ENCODE results near the gene P2RX4. TPM values are rescaled to one million over a fixed set of nuclear protein-coding genes. Genes with fewer than 3 reads are reported as not detected.

The P2RX4 gene
- total RNA-seq, 2 experiments from 2014 or later, result 10.8 to 17.7 TPM

GRCh38 chr12:121264135-121264534 lies 54.2 kb downstream of the P2RX4 start:
- BruUV-seq (replicated peaks), result no TSS peak
- no peak for DNase-seq (ENCODE audit: low spot score)
- Histone ChIP-seq H4K20me1 (ENCODE audit: insufficient read depth, low read length) (no peaks in the 10 kb centered on the region), H3K27ac (ENCODE audit: low read depth, low read length, poor library complexity, severe bottlenecking) (no peak overlapping the region), H3K9me3 (ENCODE audit: low read length) (no peaks in the 10 kb centered on the region), H2AFZ (ENCODE audit: low read length) (no peak overlapping the region), H3K9me2 (ENCODE audit: insufficient read depth, low read length) (no peaks in the 10 kb centered on the region), H3K4me3 (ENCODE audit: low read depth, low read length, poor library complexity, severe bottlenecking) (no peak overlapping the region), H3K4me1 (ENCODE audit: insufficient read depth, low read length, poor library complexity, severe bottlenecking) (no peaks in the 10 kb centered on the region), H3K36me3 (ENCODE audit: insufficient read depth, low read length) (peaks cover 56% of the 10 kb centered on the region), H3K4me2 (ENCODE audit: low read length) (no peak overlapping the region), H3K79me2 (ENCODE audit: insufficient read depth, low read depth, low read length) (no peaks in the 10 kb centered on the region)
- intact Hi-C loops (cut with micrococcal nuclease; ENCODE audit: unreplicated experiment), result no loop called here
- TF ChIP-seq EZH2phosphoT487 (IDR thresholded peaks at IDR 0.05; ENCODE audit: borderline replicate concordance, low read depth, low read length), result no peak
- no peak for TF ChIP-seq CTCF (conservative IDR thresholded peaks at IDR 0.05; ENCODE audit: low read length)
- ChIA-PET POLR2A (no interaction called here), CTCF (ENCODE audit: unreplicated experiment) (no interaction called here)

GRCh38 chr12:121264951-121265515 lies 55.1 kb downstream of the P2RX4 start:
- no peak overlapping the region for H3K4me2 ChIP-seq (ENCODE audit: low read length)
- H3K27ac ChIP-seq (ENCODE audit: low read depth, low read length, poor library complexity, severe bottlenecking), result no peak overlapping the region
- H3K79me2 ChIP-seq (ENCODE audit: insufficient read depth, low read depth, low read length), result no peaks in the 10 kb centered on the region
- no peaks in the 10 kb centered on the region for H3K9me2 ChIP-seq (ENCODE audit: insufficient read depth, low read length)
- no peak for DNase-seq (ENCODE audit: low spot score)
- TF ChIP-seq CTCF (conservative IDR thresholded peaks at IDR 0.05; ENCODE audit: low read length), result no peak
- TF ChIP-seq EZH2phosphoT487 (IDR thresholded peaks at IDR 0.05; ENCODE audit: borderline replicate concordance, low read depth, low read length), result no peak
- BruUV-seq (replicated peaks), result no TSS peak
- peaks cover 57% of the 10 kb centered on the region for H3K36me3 ChIP-seq (ENCODE audit: insufficient read depth, low read length)
- no peak overlapping the region for H2AFZ ChIP-seq (ENCODE audit: low read length)
- H3K4me1 ChIP-seq (ENCODE audit: insufficient read depth, low read length, poor library complexity, severe bottlenecking), result no peaks in the 10 kb centered on the region
- ChIA-PET POLR2A (interaction anchor here (1.1 kb wide), 1 partner anchor 12 kb away, joined by 3 read pairs; no protein-coding TSS in a partner anchor), CTCF (ENCODE audit: unreplicated experiment) (no interaction called here)
- H3K4me3 ChIP-seq (ENCODE audit: low read depth, low read length, poor library complexity, severe bottlenecking), result no peak overlapping the region
- no peaks in the 10 kb centered on the region for H4K20me1 ChIP-seq (ENCODE audit: insufficient read depth, low read length)
- intact Hi-C loops (cut with micrococcal nuclease; ENCODE audit: unreplicated experiment), result no loop called here
- no peaks in the 10 kb centered on the region for H3K9me3 ChIP-seq (ENCODE audit: low read length)

- intact Hi-C loops (cut with micrococcal nuclease; ENCODE audit: unreplicated experiment), result no loop called here
- H3K79me2 ChIP-seq (ENCODE audit: insufficient read depth, low read depth, low read length), result no peaks in the 10 kb centered on the region
- BruUV-seq (replicated peaks), result no TSS peak
- ChIA-PET CTCF (ENCODE audit: unreplicated experiment) (no interaction called here), POLR2A (interaction anchor here (1.1 kb wide), 1 partner anchor 20 kb away, joined by 3 read pairs; no protein-coding TSS in a partner anchor)
- no peak for DNase-seq (ENCODE audit: low spot score)
- no peaks in the 10 kb centered on the region for H4K20me1 ChIP-seq (ENCODE audit: insufficient read depth, low read length)
- peaks cover 55% of the 10 kb centered on the region for H3K36me3 ChIP-seq (ENCODE audit: insufficient read depth, low read length)
- no peak overlapping the region for H2AFZ ChIP-seq (ENCODE audit: low read length)
- H3K4me1 ChIP-seq (ENCODE audit: insufficient read depth, low read length, poor library complexity, severe bottlenecking), result no peaks in the 10 kb centered on the region
- H3K9me2 ChIP-seq (ENCODE audit: insufficient read depth, low read length), result no peaks in the 10 kb centered on the region
- TF ChIP-seq CTCF (conservative IDR thresholded peaks at IDR 0.05; ENCODE audit: low read length) (no peak), EZH2phosphoT487 (IDR thresholded peaks at IDR 0.05; ENCODE audit: borderline replicate concordance, low read depth, low read length) (no peak)
- no peaks in the 10 kb centered on the region for H3K9me3 ChIP-seq (ENCODE audit: low read length)
- H3K27ac ChIP-seq (ENCODE audit: low read depth, low read length, poor library complexity, severe bottlenecking), result no peak overlapping the region
- H3K4me2 ChIP-seq (ENCODE audit: low read length), result no peak overlapping the region
- no peak overlapping the region for H3K4me3 ChIP-seq (ENCODE audit: low read depth, low read length, poor library complexity, severe bottlenecking)
These were observed 57.9 kb downstream of the P2RX4 start for GRCh38 chr12:121267822-121268221.
